PC-9 (cell line): ENCODE measurements around the gene PRPS1L1. TPM values are rescaled to one million over a fixed set of nuclear protein-coding genes. Genes with fewer than 3 reads are reported as not detected.

Experiments
- BruUV-seq: library from RNA; stranded (reverse); fragments of 400-500 nt; replicated peaks from 2 replicates; lab custom pipeline; 2021; lab: Mats Ljungman, UMichigan
- CTCF ChIA-PET: fragments of 300-600 bp; sonication (Branson Sonifier 250); formaldehyde crosslinking; loops from one replicate; lab custom pipeline; 2022; ENCODE audit warnings: antibody characterized with exemption; lab: Charles Lee
- POLR2A ChIA-PET: fragments of 300-600 bp; sonication (Branson Sonifier 250); formaldehyde crosslinking; loops from one replicate; lab custom pipeline; 2022; ENCODE audit warnings: antibody characterized with exemption; ENCODE audit not compliant: unreplicated experiment; lab: Charles Lee
- DNase-seq, 2 experiments: peaks; one replicate each; pipeline versions ENCODE4 v3.0.0 to v3.0.0-alpha.2; 2015 to 2022; ENCODE audit warnings: mixed read lengths in 1 of 2
- H2AFZ ChIP-seq: fragments of 200-600 bp; sonication (generic); 2 replicates; pipeline ENCODE4 v1.8.1; 2017; ENCODE audit warnings: antibody characterized with exemption
- H3F3A ChIP-seq: fragments of 200-600 bp; sonication (generic); 2 replicates; pipeline ENCODE4 v1.8.1; 2017; ENCODE audit warnings: antibody characterized with exemption, mild to moderate bottlenecking, low read depth; ENCODE audit not compliant: insufficient read depth
- H3K27ac ChIP-seq: fragments of 200-600 bp; sonication (generic); 2 replicates; pipeline ENCODE4 v1.6.1; 2016; ENCODE audit warnings: mixed run types
- H3K27me3 ChIP-seq: fragments of 200-600 bp; sonication (generic); 2 replicates; pipeline ENCODE4 v1.6.1; 2016; ENCODE audit warnings: low read depth, mixed run types; ENCODE audit not compliant: insufficient read depth
- H3K36me3 ChIP-seq: fragments of 200-600 bp; sonication (generic); 2 replicates; pipeline ENCODE4 v1.6.1; 2016; ENCODE audit warnings: low read depth, mixed run types
- H3K4me1 ChIP-seq: fragments of 200-600 bp; sonication (generic); replicated peaks from 2 replicates; pipeline ENCODE4 v1.6.1; 2016; ENCODE audit warnings: mixed run types; ENCODE audit not compliant: insufficient read depth
- H3K4me2 ChIP-seq: fragments of 200-600 bp; sonication (generic); 2 replicates; pipeline ENCODE4 v1.6.1; 2017; ENCODE audit warnings: mixed run types
- H3K4me3 ChIP-seq: fragments of 200-600 bp; sonication (generic); 2 replicates; pipeline ENCODE4 v1.6.1; 2016; ENCODE audit warnings: mixed run types
- H3K79me2 ChIP-seq: fragments of 200-600 bp; sonication (generic); 2 replicates; pipeline ENCODE4 v1.6.1; 2017; ENCODE audit warnings: low read depth, mixed run types
- H3K9me2 ChIP-seq: fragments of 200-600 bp; sonication (generic); 2 replicates; pipeline ENCODE4 v1.8.1; 2017; ENCODE audit warnings: mild to moderate bottlenecking; ENCODE audit not compliant: insufficient read depth
- H3K9me3 ChIP-seq: fragments of 200-600 bp; sonication (generic); 2 replicates; pipeline ENCODE4 v1.8.1; 2016; ENCODE audit warnings: low read depth; ENCODE audit not compliant: insufficient read depth
- H4K20me1 ChIP-seq: fragments of 200-600 bp; sonication (generic); 2 replicates; pipeline ENCODE4 v1.8.1; 2017; ENCODE audit not compliant: insufficient read depth
- CTCF ChIP-seq: fragments of 200-600 bp; sonication (generic); conservative IDR thresholded peaks from 2 replicates; pipeline ENCODE4 v1.6.1; 2017; ENCODE audit warnings: mixed run types, antibody characterized with exemption, mild to moderate bottlenecking, moderate library complexity
- EZH2 ChIP-seq: fragments of 200-600 bp; sonication (generic); IDR thresholded peaks from 2 replicates; pipeline ENCODE4 v1.8.0; 2017; ENCODE audit warnings: antibody characterized with exemption, low read depth
- intact Hi-C: fragments of 100-400 bp; cut with micrococcal nuclease; formaldehyde crosslinking; loops from one replicate; pipeline ENCODE4 v1.10.0; 2022; ENCODE audit not compliant: unreplicated experiment
- total RNA-seq: library from RNA; stranded (reverse); gene quantifications from 2 replicates; pipeline ENCODE4 v1.2.3, GENCODE V29; 2021

PRPS1L1 gene
- total RNA-seq, 1 experiment from 2014 or later, result not detected

GRCh38 chr7:17983221-17984062 lies 44.2 kb downstream of the PRPS1L1 start:
- no peaks in the 10 kb centered on the region for H3K9me3 ChIP-seq
- H3K79me2 ChIP-seq, result no peaks in the 10 kb centered on the region
- TF ChIP-seq EZH2 (no peak), CTCF (no peak)
- no peak overlapping the region for H2AFZ ChIP-seq
- no peak overlapping the region for H3K27ac ChIP-seq
- no peak overlapping the region for H3K4me2 ChIP-seq
- DNase-seq, result no peak
- intact Hi-C loops, result no loop called here
- H3K4me3 ChIP-seq, result no peak overlapping the region
- no peaks in the 10 kb centered on the region for H3K27me3 ChIP-seq
- H3K9me2 ChIP-seq, result no peaks in the 10 kb centered on the region
- CTCF ChIA-PET, result no interaction called here
- no peaks in the 10 kb centered on the region for H3K4me1 ChIP-seq
- H3F3A ChIP-seq, result no peaks in the 10 kb centered on the region
- BruUV-seq, result no TSS peak
- H3K36me3 ChIP-seq, result 0 out of 2 replicates have a peak, but pooled peaks cover 3% of the 10 kb centered on the region
- H4K20me1 ChIP-seq, result no peaks in the 10 kb centered on the region
- POLR2A ChIA-PET, result no interaction called here

GRCh38 chr7:17976952-17977351 lies 50.7 kb downstream of the PRPS1L1 start:
- Histone ChIP-seq H3K4me2 (no peak overlapping the region), H3F3A (no peaks in the 10 kb centered on the region), H3K36me3 (no peaks in the 10 kb centered on the region), H4K20me1 (no peaks in the 10 kb centered on the region), H3K27me3 (no peaks in the 10 kb centered on the region), H3K4me3 (no peak overlapping the region), H3K9me3 (no peaks in the 10 kb centered on the region), H2AFZ (no peak overlapping the region), H3K79me2 (no peaks in the 10 kb centered on the region), H3K4me1 (no peaks in the 10 kb centered on the region), H3K27ac (no peak overlapping the region), H3K9me2 (no peaks in the 10 kb centered on the region)
- DNase-seq, result no peak
- BruUV-seq, result no TSS peak
- ChIA-PET CTCF (no interaction called here), POLR2A (no interaction called here)
- no peak for TF ChIP-seq CTCF
- no peak for TF ChIP-seq EZH2
- intact Hi-C loops, result no loop called here

Other genes starting within 250 kb of the PRPS1L1 start
- 48.8 and 56.3 TPM in 2 replicates for gene SNX13, start 87.4 kb downstream of the PRPS1L1 start, total RNA-seq